Anterior cingulate cortex (tissue), 58 donors: ENCODE measurements around the gene C16orf89.
A peak's percentile ranks its signal among the peaks of the same experiment; 100 is the strongest.
"Not testable (repeated sequence)": the region's sequence is repeated elsewhere in the genome, so short reads cannot be mapped to it uniquely, and the experiment has no call there.

ENCODE experiments used
- DNase-seq, 58 donors: peaks; one replicate each; lab custom pipeline; 2025; lab: John Stamatoyannopoulos, UW

The C16orf89 gene

GRCh38 chr16:5065813-5066212, at the start of gene C16orf89:
C16orf89 (minus strand) TSS chr16:5065956; CDS start chr16:5065908, 48 bp downstream.
- DNase-seq: peak in 50 of 58 donors; percentile 3 to 88 (median 66)

GRCh38 chr16:5110933-5111332, 45.2 kb upstream of the C16orf89 start:
- not testable (repeated sequence) for DNase-seq

- DNase-seq: no peak
Observed at GRCh38 chr16:5108505-5109158, 42.9 kb upstream of the C16orf89 start.

- DNase-seq: not testable (repeated sequence)
Observed at GRCh38 chr16:5105039-5105438, 39.3 kb upstream of the C16orf89 start.

GRCh38 chr16:5103296-5104032, 37.7 kb upstream of the C16orf89 start:
- not testable (repeated sequence) for DNase-seq

GRCh38 chr16:5099174-5099573, 33.4 kb upstream of the C16orf89 start:
- not testable (repeated sequence) for DNase-seq

GRCh38 chr16:5098221-5099159, 32.7 kb upstream of the C16orf89 start:
- peak in 49 of 58 donors; percentile 6 to 82 (median 48) for DNase-seq

- peak; percentile 77 to 100 (median 99) for DNase-seq
Observed at GRCh38 chr16:5097470-5098220, 31.9 kb upstream of the C16orf89 start, which contains the start of gene EEF2KMT. EEF2KMT (minus strand) TSS chr16:5097795; CDS start chr16:5097739, 56 bp downstream.

GRCh38 chr16:5097061-5097469, 31.3 kb upstream of the C16orf89 start:
- peak in 12 of 58 donors; percentile 9 to 51 (median 31) for DNase-seq

- not testable (repeated sequence) for DNase-seq
Observed at GRCh38 chr16:5096437-5097060, 30.8 kb upstream of the C16orf89 start.

GRCh38 chr16:5095145-5095830, 29.5 kb upstream of the C16orf89 start:
- DNase-seq: peak in 1 of 58 donors; percentile 9

- DNase-seq: not testable (repeated sequence)
Observed at GRCh38 chr16:5093746-5094145, 28.0 kb upstream of the C16orf89 start.

GRCh38 chr16:5093081-5093480, 27.3 kb upstream of the C16orf89 start:
- DNase-seq: not testable (repeated sequence)

GRCh38 chr16:5090592-5090991, 24.8 kb upstream of the C16orf89 start:
- not testable (repeated sequence) for DNase-seq

GRCh38 chr16:5089911-5090555, 24.3 kb upstream of the C16orf89 start:
- not testable (repeated sequence) for DNase-seq

GRCh38 chr16:5088936-5089335, 23.2 kb upstream of the C16orf89 start:
- DNase-seq: not testable (repeated sequence)

- DNase-seq: not testable (repeated sequence)
Observed at GRCh38 chr16:5088086-5088790, 22.5 kb upstream of the C16orf89 start.
